Epithelial cell of esophagus (primary cell): ENCODE results near the gene PDE8B.

Experiments
- DNase-seq: peaks from one replicate; pipeline ENCODE4 v3.0.0; 2010; ENCODE audit warnings: low read depth
- H3K4me3 ChIP-seq: 2 replicates; pipeline ENCODE4 v1.5.1; 2011; ENCODE audit warnings: mild to moderate bottlenecking, low read length, control low read depth
- CTCF ChIP-seq: IDR thresholded peaks from 2 replicates; pipeline ENCODE4 v1.5.1; 2011; ENCODE audit warnings: low read depth, mild to moderate bottlenecking, low read length, control low read depth, inconsistent platforms; ENCODE audit not compliant: insufficient read depth; ENCODE audit errors: missing control alignments

PDE8B gene

GRCh38 chr5:77176429-77176828 lies 34.1 kb upstream of the PDE8B start:
- peak; percentile 18 for DNase-seq
- no peak overlapping the region for H3K4me3 ChIP-seq
- no peak for TF ChIP-seq CTCF

- no peak overlapping the region for H3K4me3 ChIP-seq
- no peak for DNase-seq
- TF ChIP-seq CTCF: no peak
Measured at GRCh38 chr5:77177576-77177975, 32.9 kb upstream of the PDE8B start.

- H3K4me3 ChIP-seq: peak overlapping the region; percentile 31
- TF ChIP-seq CTCF: no peak
- no peak for DNase-seq
Measured at GRCh38 chr5:77180167-77181081, 30.1 kb upstream of the PDE8B start.

- no peak overlapping the region for H3K4me3 ChIP-seq
- TF ChIP-seq CTCF: no peak
Measured at GRCh38 chr5:77181173-77181572, 29.3 kb upstream of the PDE8B start.

GRCh38 chr5:77181596-77182304 lies 28.7 kb upstream of the PDE8B start:
- TF ChIP-seq CTCF: no peak
- no peak overlapping the region for H3K4me3 ChIP-seq
- no peak for DNase-seq

More at GRCh38 chr5:77181173-77181572, 29.3 kb upstream of the PDE8B start:
- DNase-seq: no peak

GRCh38 chr5:77182367-77182766 lies 28.1 kb upstream of the PDE8B start:
- no peak for TF ChIP-seq CTCF
- H3K4me3 ChIP-seq: no peak overlapping the region
- DNase-seq: no peak
